ENCODE measurements around the gene RNF11.
A peak's percentile ranks its signal among the peaks of the same experiment; 100 is the strongest.

The RNF11 gene

GRCh38 chr1:51293898-51294515 is 57.9 kb downstream of the RNF11 start:
- H3K4me1 ChIP-seq: peaks cover 24% of the 10 kb centered on the region
- H4K20me1 ChIP-seq: no peaks in the 10 kb centered on the region
- no peaks in the 10 kb centered on the region for H3K27me3 ChIP-seq
- no peak overlapping the region for H3K27ac ChIP-seq
- no peaks in the 10 kb centered on the region for H3K36me3 ChIP-seq
- H3K4me2 ChIP-seq: no peak overlapping the region
- H3K9me3 ChIP-seq: peaks cover 8% of the 10 kb centered on the region
- H3K4me3 ChIP-seq: no peak overlapping the region
- H3K9ac ChIP-seq: no peak overlapping the region
- TF ChIP-seq Cebpa-rat (IDR thresholded peaks at IDR 0.05): no peak

- Histone ChIP-seq H4K20me1 (no peaks in the 10 kb centered on the region), H3K4me2 (peak overlapping the region; percentile 19; the same call in 1 of the 2 replicates), H3K4me1 (peaks cover 24% of the 10 kb centered on the region), H3K9me3 (peaks cover 15% of the 10 kb centered on the region), H3K27ac (no peak overlapping the region), H3K27me3 (no peaks in the 10 kb centered on the region), H3K9ac (no peak overlapping the region), H3K4me3 (no peak overlapping the region), H3K36me3 (no peaks in the 10 kb centered on the region)
- no peak for TF ChIP-seq Cebpa-rat (IDR thresholded peaks at IDR 0.05)
Observed at GRCh38 chr1:51294566-51295184, 58.6 kb downstream of the RNF11 start.

GRCh38 chr1:51295926-51296325 is 59.9 kb downstream of the RNF11 start:
- peaks cover 24% of the 10 kb centered on the region for H3K4me1 ChIP-seq
- no peak overlapping the region for H3K9ac ChIP-seq
- no peak overlapping the region for H3K4me2 ChIP-seq
- no peaks in the 10 kb centered on the region for H3K36me3 ChIP-seq
- no peaks in the 10 kb centered on the region for H3K27me3 ChIP-seq
- TF ChIP-seq Cebpa-rat (IDR thresholded peaks at IDR 0.05): no peak
- H3K4me3 ChIP-seq: no peak overlapping the region
- no peaks in the 10 kb centered on the region for H4K20me1 ChIP-seq
- H3K27ac ChIP-seq: no peak overlapping the region
- peaks cover 16% of the 10 kb centered on the region for H3K9me3 ChIP-seq

GRCh38 chr1:51296383-51297357 is 60.6 kb downstream of the RNF11 start:
- Histone ChIP-seq H3K9ac (peak overlapping the region; percentile 76), H4K20me1 (no peaks in the 10 kb centered on the region), H3K4me3 (peak overlapping the region; percentile 66), H3K4me1 (peaks cover 24% of the 10 kb centered on the region), H3K4me2 (peak overlapping the region; percentile 88), H3K27ac (peak overlapping the region; percentile 80), H3K27me3 (no peaks in the 10 kb centered on the region), H3K9me3 (peaks cover 16% of the 10 kb centered on the region), H3K36me3 (no peaks in the 10 kb centered on the region)
- no peak for TF ChIP-seq Cebpa-rat (IDR thresholded peaks at IDR 0.05)

- no peaks in the 10 kb centered on the region for H3K36me3 ChIP-seq
- H3K4me1 ChIP-seq: peaks cover 24% of the 10 kb centered on the region
- H3K27ac ChIP-seq: peak overlapping the region; percentile 80
- peaks cover 16% of the 10 kb centered on the region for H3K9me3 ChIP-seq
- H4K20me1 ChIP-seq: no peaks in the 10 kb centered on the region
- H3K4me2 ChIP-seq: peak overlapping the region; percentile 88
- TF ChIP-seq Cebpa-rat (IDR thresholded peaks at IDR 0.05): no peak
- H3K9ac ChIP-seq: peak overlapping the region; percentile 76
- peak overlapping the region; percentile 66 for H3K4me3 ChIP-seq
- H3K27me3 ChIP-seq: no peaks in the 10 kb centered on the region
Observed at GRCh38 chr1:51297401-51298321, 61.6 kb downstream of the RNF11 start.

GRCh38 chr1:51298322-51298705 is 62.2 kb downstream of the RNF11 start:
- Histone ChIP-seq H3K27ac (no peak overlapping the region), H4K20me1 (no peaks in the 10 kb centered on the region), H3K36me3 (no peaks in the 10 kb centered on the region), H3K9ac (no peak overlapping the region), H3K4me2 (no peak overlapping the region), H3K4me3 (no peak overlapping the region), H3K9me3 (peaks cover 16% of the 10 kb centered on the region), H3K27me3 (no peaks in the 10 kb centered on the region), H3K4me1 (peaks cover 24% of the 10 kb centered on the region)
- TF ChIP-seq Cebpa-rat (IDR thresholded peaks at IDR 0.05): no peak

- TF ChIP-seq Cebpa-rat (IDR thresholded peaks at IDR 0.05): no peak
- Histone ChIP-seq H3K36me3 (no peaks in the 10 kb centered on the region), H3K4me1 (peaks cover 24% of the 10 kb centered on the region), H3K9me3 (peaks cover 16% of the 10 kb centered on the region), H3K27ac (no peak overlapping the region), H3K4me3 (no peak overlapping the region), H3K27me3 (no peaks in the 10 kb centered on the region), H4K20me1 (no peaks in the 10 kb centered on the region), H3K4me2 (no peak overlapping the region), H3K9ac (no peak overlapping the region)
Observed at GRCh38 chr1:51299185-51299885, 63.3 kb downstream of the RNF11 start.

GRCh38 chr1:51299981-51300670 is 64.1 kb downstream of the RNF11 start:
- Histone ChIP-seq H3K9me3 (peaks cover 16% of the 10 kb centered on the region), H3K27me3 (no peaks in the 10 kb centered on the region), H3K27ac (no peak overlapping the region), H4K20me1 (no peaks in the 10 kb centered on the region), H3K9ac (no peak overlapping the region), H3K4me3 (no peak overlapping the region), H3K36me3 (no peaks in the 10 kb centered on the region), H3K4me1 (peaks cover 17% of the 10 kb centered on the region), H3K4me2 (no peak overlapping the region)
- TF ChIP-seq Cebpa-rat (IDR thresholded peaks at IDR 0.05): no peak

Data from BLaER1 (cell line).